HL-60 (cell line): ENCODE measurements around the gene RASIP1.

Experiments used
- DNase-seq, 2 experiments: peaks; one replicate each; pipeline ENCODE4 v3.0.0-alpha.2; 2010 to 2020; ENCODE audit warnings: low read depth in 1 of 2, low spot score in 1 of 2
- H3K27ac ChIP-seq: fragments of 250-450 bp; sonication (Bioruptor Pico); replicated peaks from 2 replicates; pipeline ENCODE4 v1.5.1; 2020; ENCODE audit warnings: mild to moderate bottlenecking, moderate library complexity
- H3K27me3 ChIP-seq: fragments of 250-450 bp; sonication (Bioruptor Pico); 2 replicates; pipeline ENCODE4 v1.5.1; 2021; ENCODE audit warnings: mild to moderate bottlenecking, moderate library complexity; ENCODE audit not compliant: insufficient read depth, poor library complexity, severe bottlenecking
- H3K4me3 ChIP-seq: replicated peaks from 2 replicates; pipeline ENCODE4 v1.5.1; 2011; ENCODE audit warnings: mild to moderate bottlenecking, control low read depth, low read length; ENCODE audit not compliant: insufficient read depth
- CTCF ChIP-seq: IDR thresholded peaks from one replicate; pipeline ENCODE4 v1.5.1; 2011; ENCODE audit warnings: low read length, control low read depth, inconsistent platforms; ENCODE audit not compliant: insufficient read depth
- GABPA ChIP-seq: IDR thresholded peaks from 2 replicates; pipeline ENCODE4 v1.6.1; 2012; ENCODE audit warnings: low read depth
- POLR2AphosphoS5 ChIP-seq: IDR thresholded peaks from 2 replicates; pipeline ENCODE4 v1.6.1; 2012; ENCODE audit warnings: low read depth
- REST ChIP-seq: IDR thresholded peaks from 2 replicates; pipeline ENCODE4 v1.6.1; 2012; ENCODE audit warnings: low read depth; ENCODE audit not compliant: insufficient replicate concordance
- SPI1 ChIP-seq: IDR thresholded peaks from 2 replicates; pipeline ENCODE4 v1.6.1; 2012; ENCODE audit warnings: low read depth, mild to moderate bottlenecking, borderline replicate concordance

The RASIP1 gene

GRCh38 chr19:48746738-48747575 lies 6.5 kb upstream of the RASIP1 start, which contains the start of gene IZUMO1:
Gene IZUMO1, minus strand, starts transcription at chr19:48746909. Its CDS starts 1,050 bp downstream, at chr19:48745859.
- Histone ChIP-seq H3K27ac (no peak within 1 kb of the TSS), H3K4me3 (no peak within 1 kb of the TSS), H3K27me3 (peaks cover 12% of the 10 kb centered on the region)
- DNase-seq, result peak in 1 of 2 experiments; percentile 33
- TF ChIP-seq REST (no peak), GABPA (no peak), CTCF (no peak), SPI1 (no peak), POLR2AphosphoS5 (no peak)

- H3K4me3 ChIP-seq, result no peak overlapping the region
- no peak for DNase-seq
- no peak overlapping the region for H3K27ac ChIP-seq
- TF ChIP-seq CTCF, result no peak
- TF ChIP-seq GABPA, result no peak
- TF ChIP-seq POLR2AphosphoS5, result no peak
- no peak for TF ChIP-seq REST
- no peak for TF ChIP-seq SPI1
- H3K27me3 ChIP-seq, result peaks cover 6% of the 10 kb centered on the region
Measured at GRCh38 chr19:48746110-48746509, 5.7 kb upstream of the RASIP1 start.

- TF ChIP-seq SPI1 (no peak), CTCF (no peak), GABPA (no peak), POLR2AphosphoS5 (no peak)
- no peak overlapping the region for H3K27ac ChIP-seq
- H3K27me3 ChIP-seq, result peaks cover 3% of the 10 kb centered on the region
- DNase-seq, result peak in 1 of 2 experiments; percentile 54
- no peak overlapping the region for H3K4me3 ChIP-seq
Measured at GRCh38 chr19:48745208-48745995, 5.0 kb upstream of the RASIP1 start.
